Coronary artery (tissue), 2 donors: ENCODE measurements around the gene OR8B4.
"Not testable (repeated sequence)": the region's sequence is repeated elsewhere in the genome, so short reads cannot be mapped to it uniquely, and the experiment has no call there.

Source experiments
- DNase-seq: peaks from one replicate; pipeline ENCODE4 v3.0.0-alpha.2; 2017; ENCODE audit warnings: low spot score
- H3K27ac ChIP-seq, 2 donors: fragments of 200-600 bp; sonication (generic); one replicate each; pipeline ENCODE4 v1.5.1; 2016 to 2019
- H3K4me3 ChIP-seq: fragments of 200-600 bp; sonication (generic); 2 replicates; pipeline ENCODE4 v1.5.1; 2016; ENCODE audit warnings: mild to moderate bottlenecking, moderate library complexity
- CTCF ChIP-seq: fragments of 200-600 bp; sonication (generic); IDR thresholded peaks from one replicate; pipeline ENCODE4 v1.5.1; 2019; ENCODE audit warnings: antibody characterized with exemption

OR8B4 gene

GRCh38 chr11:124463990-124464389 lies 39.3 kb upstream of the OR8B4 start:
- no peak overlapping the region for H3K4me3 ChIP-seq
- no peak for DNase-seq
- no peak for TF ChIP-seq CTCF
- no peak overlapping the region for H3K27ac ChIP-seq

- Histone ChIP-seq H3K4me3 (no peak overlapping the region), H3K27ac (no peak overlapping the region)
- DNase-seq = no peak
- no peak for TF ChIP-seq CTCF
Measured at GRCh38 chr11:124463324-124463723, 38.7 kb upstream of the OR8B4 start.

GRCh38 chr11:124460459-124460858 lies 35.8 kb upstream of the OR8B4 start:
- TF ChIP-seq CTCF = no peak
- DNase-seq = no peak
- Histone ChIP-seq H3K4me3 (no peak overlapping the region), H3K27ac (no peak overlapping the region)

GRCh38 chr11:124459379-124459778 lies 34.7 kb upstream of the OR8B4 start:
- DNase-seq, H3K27ac ChIP-seq, H3K4me3 ChIP-seq: not testable (repeated sequence)

GRCh38 chr11:124454552-124454951 lies 29.9 kb upstream of the OR8B4 start:
- DNase-seq = no peak
- H3K27ac ChIP-seq = no peak overlapping the region
- no peak for TF ChIP-seq CTCF

GRCh38 chr11:124446916-124447315 lies 22.2 kb upstream of the OR8B4 start:
- Histone ChIP-seq H3K27ac (no peak overlapping the region), H3K4me3 (no peak overlapping the region)
- TF ChIP-seq CTCF = no peak
- no peak for DNase-seq

More at GRCh38 chr11:124454552-124454951, 29.9 kb upstream of the OR8B4 start:
- H3K4me3 ChIP-seq = no peak overlapping the region

- DNase-seq = no peak
- no peak within 1 kb of the TSS for H3K4me3 ChIP-seq
- no peak within 1 kb of the TSS for H3K27ac ChIP-seq
- no peak for TF ChIP-seq CTCF
Measured at GRCh38 chr11:124445646-124446150, 21.0 kb upstream of the OR8B4 start, which contains the start of gene OR8B8. OR8B8 (minus strand) TSS chr11:124445696; CDS start chr11:124441085, 4,611 bp downstream.

- no peak for TF ChIP-seq CTCF
- Histone ChIP-seq H3K4me3 (no peak overlapping the region), H3K27ac (no peak overlapping the region)
- DNase-seq = no peak
Measured at GRCh38 chr11:124442847-124443246, 18.2 kb upstream of the OR8B4 start.
